ENCODE results near the gene VMA21. TPM values are rescaled to one million over a fixed set of nuclear protein-coding genes. Genes with fewer than 3 reads are reported as not detected.

VMA21 gene
- total RNA-seq, result 38.4 and 48.0 TPM in 2 replicates

DNA sequence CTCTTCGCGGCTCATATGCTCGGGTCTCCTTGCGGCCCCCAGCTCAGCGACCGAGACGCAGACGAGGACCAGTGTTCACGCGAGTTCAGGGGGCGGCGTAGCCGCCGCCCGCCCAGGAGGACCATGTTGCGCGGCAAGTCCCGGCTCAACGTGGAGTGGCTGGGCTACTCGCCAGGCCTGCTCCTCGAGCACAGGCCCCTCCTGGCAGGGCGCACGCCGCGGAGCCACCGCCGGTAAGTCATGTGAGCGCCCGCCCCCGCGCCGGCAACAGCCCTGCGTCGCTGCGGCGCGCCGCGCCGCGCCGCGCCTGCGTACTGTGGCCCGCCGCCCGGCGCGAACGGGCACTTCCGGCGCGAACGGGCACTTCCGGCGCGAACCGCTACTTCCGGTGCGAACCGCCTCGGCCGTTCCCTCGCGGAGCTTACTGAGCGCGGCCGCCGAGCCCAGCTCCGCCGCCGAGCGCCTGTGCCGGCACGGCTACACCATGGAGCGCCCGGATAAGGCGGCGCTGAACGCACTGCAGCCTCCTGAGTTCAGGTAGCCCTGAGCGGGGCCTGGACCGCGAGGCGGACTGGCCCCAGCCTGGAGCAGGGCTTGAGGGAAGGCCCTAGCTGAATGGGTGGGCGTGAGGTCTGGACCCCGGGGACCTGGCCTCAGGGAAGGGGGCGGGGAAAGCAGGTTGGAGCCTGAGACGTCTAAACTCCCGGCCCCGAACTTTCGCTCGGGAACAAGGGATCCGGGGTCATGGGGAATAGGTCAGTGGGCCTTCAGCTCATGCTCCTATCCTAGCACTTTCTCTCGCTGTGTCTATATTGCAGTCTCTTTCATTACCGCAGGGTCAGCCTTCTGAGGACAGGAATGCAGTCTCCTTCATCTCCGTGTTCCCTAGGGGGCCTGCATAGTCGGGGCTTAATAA, at the start of gene VMA21:
Gene VMA21 (plus strand): TSS at position 382 of the 916 bp plus-strand sequence. CDS start 103 bp downstream, at position 485.
- DNase-seq (ENCODE audit: low read depth in 2 of 2), result peak; percentile 87

GRCh38 chrX:151359341-151359740, 37.7 kb upstream of the VMA21 start:
- DNase-seq (ENCODE audit: low read depth in 2 of 2), result no peak

DNA sequence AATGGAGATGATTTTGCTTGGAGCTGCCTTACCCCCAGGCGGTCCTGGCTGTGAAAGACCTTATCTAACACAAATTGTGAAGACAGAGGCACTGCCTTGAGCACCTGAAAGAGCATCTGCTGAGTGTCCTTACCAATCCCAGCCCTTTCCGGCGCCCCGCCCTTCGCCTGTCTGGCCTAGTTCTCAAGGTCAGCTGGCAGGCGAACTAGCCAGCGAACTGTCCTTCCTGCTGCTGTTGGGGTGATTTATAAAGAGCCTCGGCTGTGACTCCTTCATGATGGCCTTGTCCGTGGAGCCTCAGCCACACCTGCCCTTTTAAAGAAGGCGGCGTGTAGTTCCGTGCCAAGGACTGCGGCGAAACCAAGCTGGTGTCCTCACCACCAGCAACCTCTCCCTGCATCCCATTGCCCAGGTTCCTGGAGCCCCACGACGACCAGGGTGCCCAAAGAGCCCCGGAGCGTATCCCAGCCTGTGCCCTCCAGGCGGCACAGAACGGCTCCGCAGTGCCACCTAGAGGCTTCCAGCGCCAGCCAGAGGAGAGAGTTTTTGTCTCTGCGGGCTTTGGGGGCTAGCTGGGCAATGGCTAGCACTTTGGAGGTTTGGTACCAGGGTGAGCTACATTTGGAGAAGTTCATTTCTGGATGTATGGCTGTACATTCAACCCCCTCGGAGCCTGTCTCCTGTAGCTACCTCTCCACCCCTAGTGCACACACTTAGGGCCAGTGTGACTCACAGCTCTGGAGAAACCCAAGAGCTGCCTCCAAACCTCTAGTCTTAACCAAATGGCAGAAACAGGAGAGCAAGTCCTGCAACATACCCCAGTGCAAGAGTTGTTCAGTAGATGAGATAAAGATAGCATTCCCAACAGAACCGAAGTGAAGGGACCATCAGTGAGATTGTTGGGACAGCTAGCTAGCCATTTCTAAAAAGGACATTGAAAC, 36.8 kb upstream of the VMA21 start:
- DNase-seq (ENCODE audit: low read depth in 2 of 2), result peak; percentile 7 to 26

- DNase-seq (ENCODE audit: low read depth in 2 of 2), result no peak
Observed at GRCh38 chrX:151363316-151363715, 33.7 kb upstream of the VMA21 start.

GRCh38 chrX:151365579-151365978, 31.4 kb upstream of the VMA21 start:
- no peak for DNase-seq (ENCODE audit: low read depth in 2 of 2)

DNA sequence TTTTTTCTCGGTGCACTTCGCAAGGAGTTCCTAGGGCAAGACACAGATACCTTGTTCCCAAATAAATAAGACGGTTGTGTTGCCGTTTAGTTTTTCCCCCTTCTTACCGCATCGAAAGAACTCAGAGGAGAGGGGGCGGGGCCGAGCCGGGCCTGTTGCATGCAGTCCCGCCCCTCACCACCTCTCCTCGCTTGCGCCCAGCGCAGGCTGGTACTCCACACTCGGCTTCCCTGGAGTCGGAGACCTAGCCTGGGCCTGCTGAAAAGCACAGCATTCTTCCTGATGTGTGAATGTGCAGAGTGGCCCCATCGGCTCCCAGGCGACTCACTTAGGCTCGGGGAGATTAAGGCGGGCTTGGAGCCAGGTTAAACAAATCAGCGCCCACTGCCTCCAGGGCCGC, 26.1 kb upstream of the VMA21 start:
- no peak for DNase-seq (ENCODE audit: low read depth in 2 of 2)

DNA sequence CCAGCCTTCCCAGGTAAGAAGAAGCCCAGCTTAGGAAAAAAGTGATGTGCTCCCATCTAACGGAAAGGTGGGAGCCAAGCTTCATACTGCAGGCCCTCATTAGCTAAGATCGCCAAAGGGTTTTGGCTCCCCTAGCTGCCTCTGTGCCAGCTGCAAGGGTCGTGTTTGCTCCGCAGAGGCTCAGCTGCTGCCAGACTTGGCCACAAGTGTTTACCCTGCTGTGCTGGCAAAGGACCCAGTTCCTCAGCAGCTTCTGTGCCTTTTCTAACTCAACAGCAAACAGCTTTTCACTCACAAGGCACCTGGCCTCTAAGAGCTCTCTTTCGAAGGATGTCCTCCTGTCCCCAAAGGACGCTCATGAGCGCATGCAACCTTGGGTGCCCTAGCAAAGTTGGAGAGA, 12.2 kb upstream of the VMA21 start:
- no peak for DNase-seq (ENCODE audit: low read depth in 2 of 2)

GRCh38 chrX:151386838-151387459, 10.1 kb upstream of the VMA21 start:
- no peak for DNase-seq (ENCODE audit: low read depth in 2 of 2)

GRCh38 chrX:151391722-151392121, 5.3 kb upstream of the VMA21 start:
- no peak for DNase-seq (ENCODE audit: low read depth in 2 of 2)

DNA sequence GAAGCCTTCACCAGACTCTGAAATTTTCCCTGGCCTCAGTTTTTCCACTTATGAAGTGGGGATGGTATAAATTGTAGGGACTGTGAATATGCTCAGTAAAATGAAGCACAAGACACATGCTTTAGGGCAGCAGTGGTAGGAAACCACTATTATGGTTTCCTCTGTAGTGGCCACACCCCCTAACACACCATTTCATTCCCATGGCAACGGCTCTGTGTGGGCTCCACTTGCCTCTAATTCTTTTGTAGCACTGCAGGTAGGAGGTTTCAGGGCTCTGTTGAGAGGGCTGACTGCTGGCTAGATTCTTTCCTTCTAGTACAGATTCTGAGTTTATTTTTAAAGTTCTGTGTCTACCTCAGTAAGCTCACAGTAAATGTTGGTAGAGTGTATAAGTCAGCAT, 3.5 kb upstream of the VMA21 start:
- peak; percentile 1 to 36 for DNase-seq (ENCODE audit: low read depth in 2 of 2)

- DNase-seq (ENCODE audit: low read depth in 2 of 2), result peak; percentile 39 to 45
Observed at GRCh38 chrX:151396042-151396824, 773 bp upstream of the VMA21 start.

DNA sequence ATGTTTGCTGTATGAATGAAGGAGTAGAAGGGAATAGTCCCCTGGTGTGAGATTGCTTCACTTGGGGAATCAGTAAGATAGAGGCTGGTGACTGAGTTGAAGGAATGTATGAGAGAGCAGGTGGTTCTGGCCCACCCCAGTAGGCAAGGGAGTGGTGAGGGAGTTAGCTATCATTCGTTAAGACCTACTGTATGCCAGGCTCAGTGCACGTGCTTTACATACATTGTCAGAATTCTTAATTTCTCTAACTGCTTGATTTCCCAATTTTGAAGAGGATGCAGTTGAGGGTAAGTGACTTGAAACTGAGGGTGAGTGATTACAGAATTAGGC, 700 bp downstream of the VMA21 start:
- DNase-seq (ENCODE audit: low read depth in 2 of 2), result peak in 1 of 2 donors; percentile 3

GRCh38 chrX:151398346-151398745, 1.3 kb downstream of the VMA21 start:
- no peak for DNase-seq (ENCODE audit: low read depth in 2 of 2)

DNA sequence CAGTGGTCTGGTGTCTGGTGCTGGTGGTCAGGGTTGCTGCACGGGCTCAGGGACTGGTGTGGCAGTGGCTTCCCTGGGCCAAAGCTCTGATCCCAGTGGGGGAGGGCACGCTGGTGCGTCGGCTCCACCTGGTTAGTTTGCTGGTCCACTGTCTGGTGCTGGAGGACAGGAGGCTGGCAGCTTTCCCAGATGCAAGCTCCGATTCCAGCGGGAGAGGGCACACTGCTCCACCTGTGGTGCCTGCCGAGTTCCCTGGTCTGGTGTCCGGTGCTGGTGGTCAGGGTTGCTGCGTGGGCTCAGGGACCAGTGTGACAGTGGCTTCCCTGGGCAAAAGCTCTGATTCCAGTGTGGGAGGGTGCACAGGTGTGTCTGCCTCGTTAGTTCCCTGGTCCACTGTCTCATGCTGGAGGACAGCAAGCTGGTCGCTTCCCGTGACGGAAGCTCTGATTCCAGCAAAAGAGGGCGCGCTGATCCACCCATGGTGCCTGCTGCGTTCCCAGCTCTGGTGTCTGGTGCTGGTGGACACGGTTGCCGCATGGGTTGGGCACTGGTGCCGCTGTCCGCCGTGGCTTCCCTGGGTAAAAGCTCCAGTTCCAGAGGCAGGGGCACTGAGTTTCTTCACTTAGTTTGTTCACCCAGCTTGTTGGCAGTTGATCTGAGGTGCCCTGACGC, 5.8 kb downstream of the VMA21 start:
- DNase-seq (ENCODE audit: low read depth in 2 of 2), result peak in 1 of 2 donors; percentile 54

- DNase-seq (ENCODE audit: low read depth in 2 of 2), result no peak
Observed at GRCh38 chrX:151416579-151416978, 19.6 kb downstream of the VMA21 start.

DNA sequence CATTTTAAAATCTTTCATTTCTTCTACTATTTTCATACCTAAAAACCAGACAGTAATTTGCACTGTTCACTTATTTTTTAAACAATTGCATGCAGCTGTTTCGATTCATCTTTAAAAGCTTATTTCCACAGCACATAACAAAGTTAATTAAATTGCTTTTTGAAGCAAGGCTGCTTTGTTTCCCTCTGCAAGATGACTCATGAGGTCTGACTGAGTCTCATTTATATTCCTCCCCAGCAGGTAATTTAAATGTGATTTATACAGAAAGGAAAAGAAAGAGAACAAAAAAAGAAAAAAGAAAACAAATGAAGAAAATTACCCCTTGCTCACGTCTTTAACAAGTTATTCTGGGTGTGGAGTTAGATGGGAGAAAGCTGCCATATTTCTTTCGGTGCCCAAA, 22.8 kb downstream of the VMA21 start:
- DNase-seq (ENCODE audit: low read depth in 2 of 2), result no peak

GRCh38 chrX:151424505-151424904, 27.5 kb downstream of the VMA21 start:
- no peak for DNase-seq (ENCODE audit: low read depth in 2 of 2)

DNA sequence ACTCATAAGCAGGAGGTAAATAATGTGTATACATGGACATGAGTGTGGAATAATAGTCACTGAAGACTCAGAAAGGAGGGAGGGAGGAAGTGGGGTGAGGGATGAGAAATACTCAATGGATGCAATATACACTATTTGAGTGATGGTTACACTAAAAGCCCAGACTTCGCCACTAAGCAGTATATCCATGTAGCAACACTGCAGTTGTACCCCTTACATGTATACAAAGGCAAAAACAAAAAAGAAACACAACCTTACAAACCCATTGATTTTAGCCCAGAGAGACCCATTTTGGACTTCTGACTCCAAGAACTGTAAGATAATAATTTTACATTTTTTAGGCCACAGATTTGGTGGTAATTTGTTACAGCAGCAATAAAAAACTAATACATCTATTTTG, 51.5 kb downstream of the VMA21 start:
- DNase-seq (ENCODE audit: low read depth in 2 of 2), result no peak

DNA sequence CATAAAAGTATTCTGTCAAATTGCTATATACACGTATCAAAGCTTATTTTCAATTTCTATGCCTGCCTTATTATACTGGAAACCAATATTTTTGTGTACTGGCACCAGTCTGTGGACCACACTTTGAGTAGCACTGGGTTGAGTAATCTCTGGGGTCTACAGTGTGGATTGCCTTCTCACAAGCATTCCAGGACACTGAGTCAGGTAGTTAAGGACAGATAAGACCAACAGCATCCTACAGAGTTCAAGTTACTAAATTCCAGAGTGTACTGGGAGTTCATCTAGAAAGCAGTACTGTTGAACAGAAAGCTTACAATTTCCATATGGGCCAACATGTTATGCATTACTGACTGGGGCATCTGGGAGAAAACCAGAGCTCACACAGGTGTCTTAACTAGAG, 61.8 kb downstream of the VMA21 start:
- DNase-seq (ENCODE audit: low read depth in 2 of 2), result no peak

Measured in lung microvascular endothelial cell (primary cell).